Mesendoderm (in vitro differentiated cells): ENCODE results near the gene FOXP1.

Source experiments
- DNase-seq: peaks from one replicate; pipeline ENCODE4 v3.0.0; 2013
- H2AK5ac ChIP-seq: 2 replicates; pipeline ENCODE4 v1.6.1; 2013; ENCODE audit warnings: low read length, inconsistent platforms
- H2BK120ac ChIP-seq: 2 replicates; pipeline ENCODE4 v1.6.1; 2013; ENCODE audit warnings: low read depth, mild to moderate bottlenecking, low read length, moderate library complexity, mixed read lengths
- H2BK15ac ChIP-seq: replicated peaks from 2 replicates; pipeline ENCODE4 v1.6.1; 2013; ENCODE audit warnings: low read depth, mild to moderate bottlenecking, moderate library complexity
- H2BK5ac ChIP-seq: 2 replicates; pipeline ENCODE4 v1.6.1; 2013; ENCODE audit warnings: low read length, inconsistent platforms
- H3K18ac ChIP-seq: 2 replicates; pipeline ENCODE4 v1.6.1; 2013; ENCODE audit warnings: mild to moderate bottlenecking, low read length, mixed read lengths
- H3K23ac ChIP-seq: one replicate; pipeline ENCODE4 v1.6.1; 2013; ENCODE audit warnings: low read length
- H3K27ac ChIP-seq: 2 replicates; pipeline ENCODE4 v1.5.1; 2013; ENCODE audit warnings: low read depth, mild to moderate bottlenecking, inconsistent platforms, low read length, moderate library complexity
- H3K27me3 ChIP-seq: 2 replicates; pipeline ENCODE4 v1.6.1; 2013; ENCODE audit warnings: low read length, control low read depth, mild to moderate bottlenecking, inconsistent platforms; ENCODE audit not compliant: insufficient read depth, poor library complexity
- H3K36me3 ChIP-seq: 2 replicates; pipeline ENCODE4 v1.6.1; 2013; ENCODE audit warnings: low read length, inconsistent platforms; ENCODE audit not compliant: control insufficient read depth, insufficient read depth
- H3K4ac ChIP-seq: one replicate; pipeline ENCODE4 v1.6.1; 2013; ENCODE audit warnings: low read depth, mild to moderate bottlenecking, low read length, moderate library complexity
- H3K4me1 ChIP-seq: 2 replicates; pipeline ENCODE4 v1.6.1; 2013; ENCODE audit warnings: low read depth, low read length, inconsistent platforms; ENCODE audit not compliant: control insufficient read depth
- H3K4me2 ChIP-seq: 2 replicates; pipeline ENCODE4 v1.6.1; 2013; ENCODE audit warnings: low read length
- H3K4me3 ChIP-seq: 2 replicates; pipeline ENCODE4 v1.5.1; 2013; ENCODE audit warnings: mild to moderate bottlenecking, low read length
- H3K56ac ChIP-seq: one replicate; pipeline ENCODE4 v1.6.1; 2013; ENCODE audit warnings: low read length
- H3K79me1 ChIP-seq: 2 replicates; pipeline ENCODE4 v1.6.1; 2013; ENCODE audit warnings: low read length, inconsistent platforms
- H3K79me2 ChIP-seq: 2 replicates; pipeline ENCODE4 v1.6.1; 2013; ENCODE audit warnings: mild to moderate bottlenecking, low read length; ENCODE audit not compliant: control insufficient read depth, insufficient read depth
- H3K9ac ChIP-seq: 2 replicates; pipeline ENCODE4 v1.6.1; 2013; ENCODE audit warnings: low read length, inconsistent platforms
- H4K5ac ChIP-seq: one replicate; pipeline ENCODE4 v1.6.1; 2013; ENCODE audit warnings: low read length
- H4K8ac ChIP-seq: one replicate; pipeline ENCODE4 v1.6.1; 2013; ENCODE audit warnings: low read depth, mild to moderate bottlenecking, control low read depth, low read length, moderate library complexity
- WGBS: extraction: QIAGEN DNeasy Blood & Tissue Kit; methylation state at CpG from one replicate; pipeline ENCODE4 v1.1.7; 2013; ENCODE audit warnings: low lambda C conversion rate, missing lambda C conversion rate; ENCODE audit not compliant: insufficient coverage; ENCODE audit errors: extremely low coverage; 5-methylcytosine and 5-hydroxymethylcytosine counted together

FOXP1 gene

GRCh38 chr3:71172189-71172588 lies 411.3 kb downstream of the FOXP1 start:
- Histone ChIP-seq H3K4me1 (peaks cover 16% of the 10 kb centered on the region), H2BK120ac (no peak overlapping the region), H3K9ac (no peak overlapping the region), H3K4me3 (no peak overlapping the region), H3K23ac (no peak overlapping the region), H3K27ac (no peak overlapping the region), H2BK5ac (no peak overlapping the region), H3K4me2 (no peak overlapping the region), H3K36me3 (no peaks in the 10 kb centered on the region), H2BK15ac (no peak overlapping the region), H3K27me3 (no peaks in the 10 kb centered on the region), H3K79me1 (no peaks in the 10 kb centered on the region), H3K18ac (no peak overlapping the region), H2AK5ac (no peak overlapping the region), H3K79me2 (no peaks in the 10 kb centered on the region), H3K4ac (no peak overlapping the region), H4K8ac (no peak overlapping the region), H3K56ac (no peak overlapping the region), H4K5ac (no peak overlapping the region)
- DNase-seq = no peak
- WGBS = no CpG with 5 or more reads among the region's 3 CpGs

GRCh38 chr3:71171247-71171646 lies 412.3 kb downstream of the FOXP1 start:
- Histone ChIP-seq H3K4me3 (no peak overlapping the region), H3K56ac (no peak overlapping the region), H3K4me2 (no peak overlapping the region), H4K8ac (no peak overlapping the region), H2BK15ac (no peak overlapping the region), H3K9ac (no peak overlapping the region), H2AK5ac (no peak overlapping the region), H3K79me2 (no peaks in the 10 kb centered on the region), H3K4me1 (peaks cover 16% of the 10 kb centered on the region), H2BK120ac (no peak overlapping the region), H2BK5ac (no peak overlapping the region), H3K27ac (no peak overlapping the region), H3K79me1 (no peaks in the 10 kb centered on the region), H4K5ac (no peak overlapping the region), H3K27me3 (no peaks in the 10 kb centered on the region), H3K4ac (no peak overlapping the region), H3K23ac (no peak overlapping the region), H3K18ac (no peak overlapping the region), H3K36me3 (no peaks in the 10 kb centered on the region)
- DNase-seq = no peak
- WGBS = no CpG with 5 or more reads among the region's 7 CpGs

GRCh38 chr3:71168880-71169411 lies 414.6 kb downstream of the FOXP1 start:
- no peaks in the 10 kb centered on the region for H3K27me3 ChIP-seq
- no CpG with 5 or more reads among the region's 11 CpGs for WGBS
- no peak overlapping the region for H3K4ac ChIP-seq
- no peak overlapping the region for H3K4me2 ChIP-seq
- H2BK5ac ChIP-seq = peak overlapping the region; percentile 65
- no peak for DNase-seq
- H3K9ac ChIP-seq = peak overlapping the region; percentile 12
- H3K27ac ChIP-seq = no peak overlapping the region
- no peak overlapping the region for H4K8ac ChIP-seq
- H3K4me3 ChIP-seq = no peak overlapping the region
- H3K56ac ChIP-seq = peak overlapping the region; percentile 58
- no peaks in the 10 kb centered on the region for H3K36me3 ChIP-seq
- peaks cover 16% of the 10 kb centered on the region for H3K4me1 ChIP-seq
- H3K79me1 ChIP-seq = no peaks in the 10 kb centered on the region
- peak overlapping the region; percentile 83 for H3K18ac ChIP-seq
- H2AK5ac ChIP-seq = no peak overlapping the region
- H2BK120ac ChIP-seq = no peak overlapping the region
- H2BK15ac ChIP-seq = no peak overlapping the region
- no peak overlapping the region for H3K23ac ChIP-seq
- H4K5ac ChIP-seq = no peak overlapping the region
- H3K79me2 ChIP-seq = no peaks in the 10 kb centered on the region

GRCh38 chr3:71168121-71168721 lies 415.3 kb downstream of the FOXP1 start:
- H3K4me1 ChIP-seq = peaks cover 11% of the 10 kb centered on the region
- no peak overlapping the region for H2BK5ac ChIP-seq
- no peak overlapping the region for H3K4me2 ChIP-seq
- no peak overlapping the region for H3K23ac ChIP-seq
- H3K4ac ChIP-seq = no peak overlapping the region
- H3K9ac ChIP-seq = no peak overlapping the region
- H3K27me3 ChIP-seq = no peaks in the 10 kb centered on the region
- no peak overlapping the region for H4K8ac ChIP-seq
- H3K79me2 ChIP-seq = no peaks in the 10 kb centered on the region
- H3K36me3 ChIP-seq = no peaks in the 10 kb centered on the region
- no peak overlapping the region for H3K27ac ChIP-seq
- no peak overlapping the region for H2AK5ac ChIP-seq
- H3K79me1 ChIP-seq = no peaks in the 10 kb centered on the region
- H3K4me3 ChIP-seq = no peak overlapping the region
- no CpG with 5 or more reads among the region's 6 CpGs for WGBS
- H2BK15ac ChIP-seq = no peak overlapping the region
- H2BK120ac ChIP-seq = no peak overlapping the region
- no peak overlapping the region for H3K56ac ChIP-seq
- no peak overlapping the region for H3K18ac ChIP-seq
- no peak for DNase-seq
- H4K5ac ChIP-seq = no peak overlapping the region

- H3K4me2 ChIP-seq = no peak overlapping the region
- H3K79me2 ChIP-seq = no peaks in the 10 kb centered on the region
- no peaks in the 10 kb centered on the region for H3K36me3 ChIP-seq
- no peak overlapping the region for H3K4ac ChIP-seq
- H3K4me1 ChIP-seq = peaks cover 9% of the 10 kb centered on the region
- H3K18ac ChIP-seq = no peak overlapping the region
- H4K5ac ChIP-seq = no peak overlapping the region
- H3K27ac ChIP-seq = no peak overlapping the region
- H3K27me3 ChIP-seq = no peaks in the 10 kb centered on the region
- no peak overlapping the region for H3K9ac ChIP-seq
- no peak overlapping the region for H4K8ac ChIP-seq
- no peak overlapping the region for H2BK5ac ChIP-seq
- no peak overlapping the region for H3K23ac ChIP-seq
- H3K79me1 ChIP-seq = no peaks in the 10 kb centered on the region
- no CpG with 5 or more reads among the region's 10 CpGs for WGBS
- no peak overlapping the region for H2BK15ac ChIP-seq
- H2AK5ac ChIP-seq = no peak overlapping the region
- H3K4me3 ChIP-seq = no peak overlapping the region
- H2BK120ac ChIP-seq = no peak overlapping the region
- no peak for DNase-seq
- H3K56ac ChIP-seq = no peak overlapping the region
Measured at GRCh38 chr3:71166339-71167240, 416.9 kb downstream of the FOXP1 start.
